ENCODE results near the gene PRDM15. TPM values are rescaled to one million over a fixed set of nuclear protein-coding genes. Genes with fewer than 3 reads are reported as not detected.

Gene PRDM15
- total RNA-seq, 1 donor from 2014 or later: 13.6 TPM

DNA sequence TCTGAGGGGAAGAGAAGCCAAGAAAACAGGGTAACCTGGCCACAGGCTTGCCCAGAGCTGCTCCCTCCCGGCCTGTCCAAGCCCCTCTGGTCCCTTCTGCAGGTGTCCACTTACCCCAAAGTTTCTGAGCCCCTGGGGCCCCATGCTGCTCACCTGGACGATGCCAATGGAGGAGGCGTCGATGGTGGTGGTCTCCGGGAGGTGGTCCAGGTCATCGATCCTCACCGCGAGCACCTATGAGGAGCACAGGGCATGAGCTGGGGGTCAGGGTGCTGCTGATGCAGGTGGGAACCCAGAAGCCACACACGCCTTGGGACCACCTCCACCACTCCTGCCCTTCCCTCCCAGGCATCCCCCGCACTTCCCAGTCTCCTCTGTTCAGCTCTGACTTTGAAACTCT is 74.8 kb downstream of the PRDM15 start:
- ATAC-seq (ENCODE audit: low read depth): no peak
- CTCF ChIA-PET: no interaction called here
- intact Hi-C loops (cut with micrococcal nuclease): no loop called here
- Mint-ChIP-seq H3K9me3 (no peaks in the 10 kb centered on the region), H3K4me1 (no peaks in the 10 kb centered on the region), H3K36me3 (ENCODE audit: low read depth) (peaks cover 77% of the 10 kb centered on the region), H3K27ac (no peak overlapping the region), H3K27me3 (no peaks in the 10 kb centered on the region), H3K4me3 (no peak overlapping the region)
- TF ChIP-seq, protein P1, sequence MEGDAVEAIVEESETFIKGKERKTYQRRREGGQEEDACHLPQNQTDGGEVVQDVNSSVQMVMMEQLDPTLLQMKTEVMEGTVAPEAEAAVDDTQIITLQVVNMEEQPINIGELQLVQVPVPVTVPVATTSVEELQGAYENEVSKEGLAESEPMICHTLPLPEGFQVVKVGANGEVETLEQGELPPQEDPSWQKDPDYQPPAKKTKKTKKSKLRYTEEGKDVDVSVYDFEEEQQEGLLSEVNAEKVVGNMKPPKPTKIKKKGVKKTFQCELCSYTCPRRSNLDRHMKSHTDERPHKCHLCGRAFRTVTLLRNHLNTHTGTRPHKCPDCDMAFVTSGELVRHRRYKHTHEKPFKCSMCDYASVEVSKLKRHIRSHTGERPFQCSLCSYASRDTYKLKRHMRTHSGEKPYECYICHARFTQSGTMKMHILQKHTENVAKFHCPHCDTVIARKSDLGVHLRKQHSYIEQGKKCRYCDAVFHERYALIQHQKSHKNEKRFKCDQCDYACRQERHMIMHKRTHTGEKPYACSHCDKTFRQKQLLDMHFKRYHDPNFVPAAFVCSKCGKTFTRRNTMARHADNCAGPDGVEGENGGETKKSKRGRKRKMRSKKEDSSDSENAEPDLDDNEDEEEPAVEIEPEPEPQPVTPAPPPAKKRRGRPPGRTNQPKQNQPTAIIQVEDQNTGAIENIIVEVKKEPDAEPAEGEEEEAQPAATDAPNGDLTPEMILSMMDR (IDR thresholded peaks at IDR 0.05): no peak
- no peak for DNase-seq
- POLR2A ChIA-PET: no interaction called here

DNA sequence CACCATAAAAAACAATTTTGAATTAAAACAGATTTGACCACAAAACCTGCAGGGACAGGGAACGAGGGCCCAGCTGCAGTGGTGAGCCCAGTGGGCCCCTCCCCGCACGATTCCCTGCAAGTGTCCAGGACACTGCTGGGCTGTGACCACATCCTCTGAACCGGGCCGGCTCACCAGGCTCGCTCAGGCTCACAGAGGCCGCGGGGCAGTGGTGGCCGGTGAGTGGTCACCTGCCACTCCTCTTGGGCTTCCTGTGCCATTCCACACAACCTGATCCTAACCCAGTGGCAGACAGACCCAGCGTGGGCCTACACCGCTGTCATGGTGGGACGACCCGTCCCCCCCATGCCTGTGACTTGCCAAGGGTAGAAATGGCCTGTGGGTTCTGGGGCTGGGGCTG is 75.8 kb downstream of the PRDM15 start:
- H3K9me3 Mint-ChIP-seq: no peaks in the 10 kb centered on the region
- H3K4me1 Mint-ChIP-seq: no peaks in the 10 kb centered on the region
- H3K27ac Mint-ChIP-seq: no peak overlapping the region
- CTCF ChIA-PET: no interaction called here
- H3K36me3 Mint-ChIP-seq (ENCODE audit: low read depth): peaks cover 77% of the 10 kb centered on the region
- POLR2A ChIA-PET: no interaction called here
- DNase-seq: no peak
- intact Hi-C loops (cut with micrococcal nuclease): no loop called here
- H3K27me3 Mint-ChIP-seq: no peaks in the 10 kb centered on the region
- no peak overlapping the region for H3K4me3 Mint-ChIP-seq
- no peak for ATAC-seq (ENCODE audit: low read depth)
- TF ChIP-seq, protein P1 (IDR thresholded peaks at IDR 0.05): no peak

DNA sequence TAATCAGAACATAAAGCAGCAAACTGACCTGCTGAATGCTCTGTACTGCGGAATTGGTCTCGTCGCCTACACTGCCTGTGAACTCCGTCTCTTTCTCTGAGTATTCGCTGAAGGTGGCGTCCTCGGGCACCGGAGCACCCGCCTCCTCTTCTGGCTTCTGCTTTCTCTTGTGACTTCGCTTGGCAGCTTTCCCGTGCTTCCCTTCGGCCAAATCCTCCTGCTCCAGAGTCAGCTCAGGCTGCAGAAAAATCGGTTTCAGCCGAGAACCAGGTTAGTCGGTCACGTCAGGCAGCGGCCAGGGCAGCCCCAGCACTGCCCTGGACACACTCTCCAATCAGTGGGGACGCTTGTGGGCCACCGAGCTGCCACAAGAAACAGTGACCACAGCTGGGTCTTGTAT is 76.5 kb downstream of the PRDM15 start:
- H3K27me3 Mint-ChIP-seq: no peaks in the 10 kb centered on the region

DNA sequence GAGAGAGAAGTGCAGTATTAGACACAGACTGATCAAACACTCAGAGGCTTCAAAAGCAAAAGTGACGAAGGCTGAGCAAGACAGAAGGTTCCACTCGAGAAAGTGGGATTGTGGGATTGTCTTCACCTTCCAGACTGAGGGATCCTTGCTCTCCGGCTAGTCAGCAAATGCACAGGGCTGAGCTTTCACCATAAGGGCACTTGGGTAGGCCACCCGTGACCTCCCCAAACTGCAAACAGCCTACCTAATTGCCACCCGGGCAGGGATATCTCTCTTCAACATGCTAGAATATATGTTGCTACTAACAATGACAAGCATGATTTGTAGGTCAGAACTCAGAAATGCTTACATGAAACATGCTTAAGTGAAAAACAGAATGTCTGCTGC is 77.0 kb downstream of the PRDM15 start:
- CTCF ChIA-PET: no interaction called here

More for the DNA sequence above, 76.5 kb downstream of the PRDM15 start:
- POLR2A ChIA-PET: no interaction called here
- CTCF ChIA-PET: no interaction called here
- TF ChIP-seq, protein P1 (IDR thresholded peaks at IDR 0.05): no peak
- no peak overlapping the region for H3K27ac Mint-ChIP-seq
- H3K4me3 Mint-ChIP-seq: no peak overlapping the region
- H3K9me3 Mint-ChIP-seq: no peaks in the 10 kb centered on the region
- ATAC-seq (ENCODE audit: low read depth) (no peak), DNase-seq (no peak)
- H3K36me3 Mint-ChIP-seq (ENCODE audit: low read depth): peaks cover 75% of the 10 kb centered on the region
- no peaks in the 10 kb centered on the region for H3K4me1 Mint-ChIP-seq
- intact Hi-C loops (cut with micrococcal nuclease): no loop called here

DNA sequence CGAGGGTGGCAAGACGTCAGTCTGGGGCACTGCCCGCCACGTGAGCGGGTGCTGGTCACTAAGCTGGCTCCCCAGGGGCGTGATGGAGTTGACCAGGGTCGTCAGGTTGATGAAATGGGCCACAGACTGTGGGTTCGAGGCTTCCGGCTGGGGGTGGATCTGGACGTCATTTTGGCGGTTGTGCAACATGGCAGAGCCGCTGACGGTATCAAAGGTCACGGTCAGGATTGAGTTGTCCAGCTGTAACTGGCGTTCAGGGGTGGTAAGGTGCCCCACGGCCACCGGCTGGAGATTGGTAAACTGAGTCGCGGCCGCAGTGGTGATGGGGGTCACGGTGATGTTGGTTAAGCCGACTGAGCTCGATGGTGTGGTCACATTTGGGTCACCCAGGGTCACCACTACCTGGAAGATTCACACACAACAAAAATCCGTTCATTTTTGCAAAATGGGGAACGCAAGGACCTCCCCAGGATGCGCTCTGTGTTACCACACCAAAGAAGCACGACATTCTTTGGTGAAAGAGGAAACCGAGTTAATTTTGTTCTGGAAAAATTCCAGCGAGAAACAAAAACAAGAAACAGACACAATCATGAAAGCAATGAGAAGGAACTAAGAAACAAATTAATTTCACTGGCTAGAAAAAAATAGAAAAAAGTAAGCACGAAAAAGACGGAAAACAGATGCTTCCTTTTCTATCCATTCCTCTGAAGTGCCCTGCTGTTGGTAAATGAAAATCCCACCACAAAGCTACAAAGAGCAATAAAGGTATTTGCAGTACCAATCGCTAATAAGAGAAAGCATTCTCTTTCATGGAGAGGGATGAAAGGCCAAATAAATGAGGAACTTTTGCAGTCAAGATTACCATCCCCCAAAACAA is 77.6 kb downstream of the PRDM15 start:
- ChIA-PET CTCF (no interaction called here), POLR2A (no interaction called here)
- Mint-ChIP-seq H3K9me3 (no peaks in the 10 kb centered on the region), H3K4me1 (no peaks in the 10 kb centered on the region), H3K36me3 (ENCODE audit: low read depth) (peaks cover 68% of the 10 kb centered on the region), H3K27me3 (no peaks in the 10 kb centered on the region), H3K4me3 (no peak overlapping the region), H3K27ac (no peak overlapping the region)
- intact Hi-C loops (cut with micrococcal nuclease): no loop called here
- TF ChIP-seq, protein P1 (IDR thresholded peaks at IDR 0.05): no peak
- no peak for ATAC-seq (ENCODE audit: low read depth)
- no peak for DNase-seq

More for the DNA sequence above, 77.0 kb downstream of the PRDM15 start:
- H3K4me1 Mint-ChIP-seq: no peaks in the 10 kb centered on the region
- H3K27me3 Mint-ChIP-seq: no peaks in the 10 kb centered on the region
- POLR2A ChIA-PET: no interaction called here
- intact Hi-C loops (cut with micrococcal nuclease): no loop called here
- TF ChIP-seq, protein P1 (IDR thresholded peaks at IDR 0.05): no peak
- H3K9me3 Mint-ChIP-seq: no peaks in the 10 kb centered on the region
- ATAC-seq (ENCODE audit: low read depth) (no peak), DNase-seq (no peak)
- no peak overlapping the region for H3K4me3 Mint-ChIP-seq
- H3K27ac Mint-ChIP-seq: no peak overlapping the region
- H3K36me3 Mint-ChIP-seq (ENCODE audit: low read depth): peaks cover 70% of the 10 kb centered on the region
